A549 (cell line): ENCODE measurements around the gene ITGA1. TPM values are rescaled to one million over a fixed set of nuclear protein-coding genes. Genes with fewer than 3 reads are reported as not detected.

Experiments used
- ATAC-seq, 2 experiments: fragments of 200-7000 bp in 1 of 2; fragments of >200 bp in 1 of 2; cut with Nextera tagmentation in 1 of 2; cut with Tn5 transposase in 1 of 2; 3 replicates each; pipeline versions ENCODE4 v1.8.0 to v1.9.1; 2018 to 2020; ENCODE audit warnings: mild to moderate bottlenecking in 1 of 2, moderate library complexity in 1 of 2
- CTCF ChIA-PET: fragments of 300-600 bp; sonication (Branson Sonifier 250); formaldehyde crosslinking; extraction: SDS; loops from one replicate; lab custom pipeline; 2021; ENCODE audit warnings: antibody characterized with exemption, inconsistent platforms; lab: Yijun Ruan, JAX
- POLR2A ChIA-PET: fragments of 350-600 bp; formaldehyde crosslinking; extraction: SDS; loops from one replicate; lab custom pipeline; 2021; ENCODE audit warnings: antibody characterized with exemption, inconsistent platforms; lab: Yijun Ruan, JAX
- DNase-seq, 2 experiments: peaks; one replicate each; pipeline versions ENCODE4 v3.0.0 to v3.0.0-alpha.2; 2011 to 2016; ENCODE audit warnings: low read depth in 1 of 2, low spot score in 1 of 2
- FAIRE-seq: peaks from 2 replicates; lab custom pipeline; 2011; peaks lifted over from hg19 to GRCh38; lab: Jason Lieb, UNC
- H3K27ac ChIP-seq, 2 experiments: fragments of >200 bp; sonication (Bioruptor Twin); formaldehyde crosslinking; 3 replicates each; pipeline ENCODE4 v1.5.1; 2016 to 2017
- H3K4me1 ChIP-seq: fragments of >200 bp; sonication (Bioruptor Twin); formaldehyde crosslinking; 3 replicates; pipeline ENCODE4 v1.6.1; 2016
- H3K4me2 ChIP-seq: fragments of >200 bp; sonication (Bioruptor Twin); formaldehyde crosslinking; 3 replicates; pipeline ENCODE4 v1.6.1; 2016
- H3K4me3 ChIP-seq: fragments of >200 bp; sonication (Bioruptor Twin); formaldehyde crosslinking; 3 replicates; pipeline ENCODE4 v1.5.1; 2016
- H3K9me3 ChIP-seq: fragments of >200 bp; sonication (Bioruptor Twin); formaldehyde crosslinking; 3 replicates; pipeline ENCODE4 v1.6.1; 2016
- BCL3 ChIP-seq: fragments of >200 bp; sonication (Bioruptor Twin); formaldehyde crosslinking; IDR thresholded peaks from 3 replicates; pipeline ENCODE4 v1.6.1; 2016
- BHLHE40 ChIP-seq: IDR thresholded peaks from 2 replicates; pipeline ENCODE4 v1.6.1; 2012; ENCODE audit warnings: low read depth, low read length, inconsistent platforms
- CBX2 ChIP-seq: fragments of 200-600 bp; sonication (generic); IDR thresholded peaks from 2 replicates; pipeline ENCODE4 v1.6.1; 2016; ENCODE audit warnings: low read depth, mild to moderate bottlenecking, borderline replicate concordance
- CEBPB ChIP-seq, 2 experiments: fragments of >200 bp in 1 of 2; sonication (Bioruptor Twin) in 1 of 2; formaldehyde crosslinking in 1 of 2; IDR thresholded peaks; 2 replicates each; pipeline ENCODE4 v1.6.1; 2012 to 2016
- CHD2 ChIP-seq: fragments of 150-350 bp; IDR thresholded peaks from 2 replicates; pipeline ENCODE4 v1.6.1; 2014; ENCODE audit warnings: low read length; ENCODE audit not compliant: partially characterized antibody
- CHD4 ChIP-seq: fragments of 200-600 bp; sonication (generic); IDR thresholded peaks from 2 replicates; pipeline ENCODE4 v1.6.1; 2016; ENCODE audit warnings: antibody characterized with exemption, mild to moderate bottlenecking, borderline replicate concordance
- EHF ChIP-seq: fragments of 250-450 bp; sonication (Bioruptor Pico); IDR thresholded peaks from 2 replicates; pipeline ENCODE4 v1.5.0; 2020; ENCODE audit warnings: mild to moderate bottlenecking
- EHMT2 ChIP-seq: fragments of 200-600 bp; sonication (generic); IDR thresholded peaks from 2 replicates; pipeline ENCODE4 v1.6.1; 2016; ENCODE audit warnings: antibody characterized with exemption, low read depth, mild to moderate bottlenecking, moderate library complexity
- ELK1 ChIP-seq: fragments of 150-350 bp; IDR thresholded peaks from 2 replicates; pipeline ENCODE4 v1.6.1; 2014; ENCODE audit warnings: low read depth, mild to moderate bottlenecking, low read length
- EP300 ChIP-seq, 2 experiments: fragments of >200 bp; sonication (Bioruptor Twin); formaldehyde crosslinking; IDR thresholded peaks; 2 replicates in 1 of 2; 3 replicates in 1 of 2; pipeline ENCODE4 v1.6.1; 2016 to 2017
- FOSL2 ChIP-seq, 2 experiments: fragments of 450-650 bp in 1 of 2; fragments of >200 bp in 1 of 2; sonication (Bioruptor Twin) in 1 of 2; formaldehyde crosslinking; IDR thresholded peaks; 2 replicates each; pipeline versions ENCODE4 v1.5.0 to v1.6.1; 2016 to 2020; ENCODE audit warnings: mild to moderate bottlenecking in 1 of 2, moderate library complexity in 1 of 2
- FOXS1 ChIP-seq: fragments of 250-450 bp; sonication (Bioruptor Pico); IDR thresholded peaks from 2 replicates; pipeline ENCODE4 v1.5.0; 2020; ENCODE audit warnings: mild to moderate bottlenecking, moderate library complexity
- HOXA7 ChIP-seq: fragments of 250-450 bp; sonication (Bioruptor Pico); IDR thresholded peaks from 2 replicates; pipeline ENCODE4 v1.5.0; 2020; ENCODE audit warnings: mild to moderate bottlenecking, moderate library complexity
- JUN ChIP-seq, 2 experiments: fragments of >200 bp; sonication (Bioruptor Twin); formaldehyde crosslinking; IDR thresholded peaks; 2 replicates in 1 of 2; 3 replicates in 1 of 2; pipeline ENCODE4 v1.6.1; 2016 to 2017
- KDM1A ChIP-seq: fragments of 200-600 bp; sonication (generic); IDR thresholded peaks from 2 replicates; pipeline ENCODE4 v1.6.1; 2016; ENCODE audit warnings: low read depth, mild to moderate bottlenecking
- KDM5A ChIP-seq: fragments of 200-600 bp; sonication (generic); IDR thresholded peaks from 2 replicates; pipeline ENCODE4 v1.6.1; 2016; ENCODE audit warnings: antibody characterized with exemption, mild to moderate bottlenecking
- MAFK ChIP-seq: fragments of 450-650 bp; IDR thresholded peaks from 2 replicates; pipeline ENCODE4 v1.6.1; 2014; ENCODE audit not compliant: partially characterized antibody
- MAX ChIP-seq: IDR thresholded peaks from 2 replicates; pipeline ENCODE4 v1.6.1; 2012
- MYC ChIP-seq: IDR thresholded peaks from 2 replicates; pipeline ENCODE4 v1.6.1; 2012; ENCODE audit warnings: mild to moderate bottlenecking, inconsistent platforms, low read length, improper control_type of control experiment, borderline replicate concordance
- NFE2L2 ChIP-seq: fragments of 150-350 bp; conservative IDR thresholded peaks from 2 replicates; pipeline ENCODE4 v1.6.1; 2014; ENCODE audit warnings: low read length
- NR3C1 ChIP-seq: fragments of >200 bp; sonication (Bioruptor Twin); formaldehyde crosslinking; IDR thresholded peaks from 3 replicates; pipeline ENCODE4 v1.6.1; 2017
- PHF8 ChIP-seq: fragments of 200-600 bp; sonication (generic); IDR thresholded peaks from 2 replicates; pipeline ENCODE4 v1.6.1; 2016; ENCODE audit warnings: low read depth, mild to moderate bottlenecking, antibody characterized with exemption, moderate library complexity, borderline replicate concordance
- RAD21 ChIP-seq, 2 experiments: fragments of >200 bp in 1 of 2; sonication (Bioruptor Twin) in 1 of 2; formaldehyde crosslinking in 1 of 2; IDR thresholded peaks in 1 of 2; conservative IDR thresholded peaks in 1 of 2; 2 replicates in 1 of 2; 3 replicates in 1 of 2; pipeline ENCODE4 v1.6.1; 2012 to 2018; ENCODE audit warnings: inconsistent platforms in 1 of 2
- RFX5 ChIP-seq: fragments of 450-650 bp; IDR thresholded peaks from 2 replicates; pipeline ENCODE4 v1.7.1; 2014; ENCODE audit warnings: antibody characterized with exemption, mild to moderate bottlenecking, moderate library complexity
- RNF2 ChIP-seq: fragments of 200-600 bp; sonication (generic); IDR thresholded peaks from 2 replicates; pipeline ENCODE4 v1.6.1; 2016; ENCODE audit warnings: low read depth, mild to moderate bottlenecking, antibody characterized with exemption, moderate library complexity, borderline replicate concordance
- SMC3 ChIP-seq: fragments of >200 bp; sonication (Bioruptor Twin); formaldehyde crosslinking; IDR thresholded peaks from 3 replicates; pipeline ENCODE4 v1.6.1; 2018; ENCODE audit warnings: inconsistent platforms
- SREBF2 ChIP-seq: fragments of 450-650 bp; IDR thresholded peaks from 2 replicates; pipeline ENCODE4 v1.6.1; 2014; ENCODE audit warnings: mild to moderate bottlenecking, moderate library complexity
- TFCP2L1 ChIP-seq: fragments of 250-450 bp; sonication (Bioruptor Pico); IDR thresholded peaks from 2 replicates; pipeline ENCODE4 v1.5.0; 2021; ENCODE audit warnings: mild to moderate bottlenecking
- TP53 ChIP-seq: fragments of 250-450 bp; sonication (Bioruptor Pico); IDR thresholded peaks from 2 replicates; pipeline ENCODE4 v1.5.0; 2021; ENCODE audit warnings: mild to moderate bottlenecking, moderate library complexity
- USF2 ChIP-seq: fragments of 450-650 bp; IDR thresholded peaks from 2 replicates; pipeline ENCODE4 v1.6.1; 2014; ENCODE audit warnings: antibody characterized with exemption
- WGBS: methylation state at CpG from one replicate; pipeline ENCODE4 v1.1.6; 2017; ENCODE audit errors: missing lambda C conversion rate; 5-methylcytosine and 5-hydroxymethylcytosine counted together
- polyA minus RNA-seq: library from RNA; depleted of rRNA, polyadenylated mRNA; stranded (reverse); fragments of >200 nt; gene quantifications from 2 replicates; pipeline ENCODE4 v1.2.3, GENCODE V29; 2011; rRNA and poly(A)+ RNA removed
- polyA plus RNA-seq, 4 experiments: library from polyadenylated mRNA; depleted of rRNA in 3 of 4; stranded (reverse); fragments of >200 nt; fragmentation: RNase III in 1 of 4; extraction: RNeasy Plus Mini Kit Qiagen cat#74134 plus additional on column Dnase treatment in 1 of 4; gene quantifications; 2 replicates in 3 of 4; 3 replicates in 1 of 4; pipeline ENCODE4 v1.2.3, GENCODE V29; 2011 to 2017
- TF ChIP-seq, protein P1 (sequence below): fragments of >200 bp; sonication (Bioruptor Twin); formaldehyde crosslinking; IDR thresholded peaks from 3 replicates; pipeline ENCODE4 v1.5.1; 2016
- TF ChIP-seq, protein P2 (sequence below): fragments of >200 bp; sonication (Bioruptor Twin); formaldehyde crosslinking; IDR thresholded peaks from 2 replicates; pipeline ENCODE4 v1.6.1; 2016
- TF ChIP-seq, protein P3 (sequence below): IDR thresholded peaks from 2 replicates; pipeline ENCODE4 v1.6.1; 2012; ENCODE audit warnings: low read depth, borderline replicate concordance

The ITGA1 gene
- polyA plus RNA-seq (2011; rRNA removed) = 5.3 and 5.5 TPM in 2 replicates
- polyA plus RNA-seq (2012; cell fraction: cytosol; rRNA removed) = 0.16 and 0.21 TPM in 2 replicates
- polyA plus RNA-seq (2012; cell fraction: nucleus; rRNA removed) = 0.25 and 0.37 TPM in 2 replicates
- polyA plus RNA-seq (2017; fragmentation: RNase III; extraction: RNeasy Plus Mini Kit Qiagen cat#74134 plus additional on column Dnase treatment) = 0.89 to 2.0 TPM (median 1.5 TPM) in 3 replicates
- 4.0 and 7.9 TPM in 2 replicates for polyA minus RNA-seq

DNA sequence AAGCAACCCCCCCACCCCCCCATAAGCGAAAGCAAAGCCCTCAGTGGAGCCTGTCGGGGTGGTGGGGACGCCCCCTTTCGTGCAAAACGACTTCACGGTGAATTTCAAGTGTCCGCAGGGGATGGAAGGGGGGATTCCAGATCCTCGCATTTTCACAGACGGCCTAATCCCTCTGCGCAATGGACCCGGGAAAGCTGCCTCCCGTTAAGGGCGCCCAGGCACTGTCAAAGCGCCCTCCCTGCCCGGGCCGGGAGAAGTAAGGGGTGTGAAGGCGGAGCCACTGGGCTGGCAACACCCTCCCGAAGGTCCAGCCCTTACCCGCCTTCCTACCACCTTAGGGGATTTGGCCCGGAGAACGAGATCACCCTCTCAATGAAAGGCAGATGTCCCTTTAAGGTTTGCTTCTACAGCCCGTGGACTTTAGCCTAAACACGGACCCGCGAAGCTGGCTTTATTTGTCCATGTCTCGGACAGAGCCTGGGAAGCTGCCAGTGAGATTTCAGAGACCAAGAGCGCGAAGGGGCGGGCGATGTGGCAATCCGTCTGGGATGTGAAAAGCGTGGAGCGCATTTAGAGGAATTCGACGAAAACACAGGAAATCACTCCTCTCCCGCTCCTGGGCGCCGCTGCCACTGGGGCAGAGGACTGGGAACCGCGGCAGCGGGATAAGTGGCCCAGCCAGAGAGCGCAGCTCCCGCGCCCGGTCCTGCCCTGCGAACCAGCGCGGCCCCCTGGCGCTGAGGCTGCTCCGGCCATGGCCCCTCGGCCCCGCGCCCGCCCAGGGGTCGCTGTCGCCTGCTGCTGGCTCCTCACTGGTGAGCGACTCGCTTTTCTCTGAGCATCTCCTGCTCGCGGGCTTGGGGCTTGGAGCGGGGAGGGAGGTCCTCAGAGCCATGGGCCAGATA, at the start of gene ITGA1, which contains the start of gene PELO:
Gene ITGA1, plus strand, starts transcription at position 317 of the 905 bp plus-strand sequence. Its CDS starts 438 bp downstream, at position 755.
Gene PELO, plus strand, starts transcription at position 317 of the 905 bp plus-strand sequence. CDS start 12,479 bp downstream, outside the sequence.
- Histone ChIP-seq H3K9me3 (no peaks in the 10 kb centered on the region), H3K4me3 (peak within 1 kb of the TSS; percentile 53), H3K4me1 (peaks cover 37% of the 10 kb centered on the region), H3K4me2 (peak within 1 kb of the TSS; percentile 87), H3K27ac (peak within 1 kb of the TSS; percentile 55 to 73)
- ATAC-seq (peak; percentile 92 to 96), FAIRE-seq (no peak), DNase-seq (peak; percentile 68 to 72)
- WGBS = 1% methylated on average over 44 of the region's 61 CpGs
- POLR2A ChIA-PET = interaction anchor here (0.6 to 1.5 kb wide), 3 partner anchors 12 to 128 kb away, joined by 3 to 9 read pairs (median 4); no protein-coding TSS in a partner anchor
- CTCF ChIA-PET = interaction anchor here (0.6 to 1.8 kb wide), 10 partner anchors 9 to 310 kb away, joined by 3 to 5 read pairs (median 4); no protein-coding TSS in a partner anchor
- TF ChIP-seq CHD2 (no peak), FOSL2 (IDR thresholded peaks at IDR 0.05) (no peak), FOSL2 (CRISPR knock-in tag; IDR thresholded peaks at IDR 0.05) (no peak), EHMT2 (no peak), KDM1A (no peak), MAX (peak; percentile 59; the same call in 1 of the 2 replicates), KDM5A (no peak), CEBPB (IDR thresholded peaks at IDR 0.05) (peak; percentile 71 to 90; a peak in 3 of 4 replicates), EP300 (IDR thresholded peaks at IDR 0.05) (no peak), BCL3 (0 out of 3 replicates have a peak, but pooled peaks have one; percentile 35), HOXA7 (CRISPR knock-in tag) (no peak), SREBF2 (no peak), TP53 (no peak), NFE2L2 (no peak), SMC3 (no peak), NR3C1 (no peak), JUN (IDR thresholded peaks at IDR 0.05) (peak in 1 of 2 experiments; percentile 30; a peak in 1 of 5 replicates), PHF8 (no peak), FOXS1 (CRISPR knock-in tag) (no peak), MAFK (no peak), BHLHE40 (no peak), EHF (CRISPR knock-in tag) (no peak), RFX5 (no peak), CHD4 (no peak), RAD21 (conservative IDR thresholded peaks at IDR 0.05 in 1 of 2, IDR thresholded peaks at IDR 0.05 in 1 of 2) (peak; percentile 9 to 40; a peak in 2 of 5 replicates), ELK1 (no peak), RNF2 (no peak; the same call in 1 of the 2 replicates), MYC (no peak), CBX2 (no peak), TFCP2L1 (no peak), USF2 (no peak)
- TF ChIP-seq, protein P1, sequence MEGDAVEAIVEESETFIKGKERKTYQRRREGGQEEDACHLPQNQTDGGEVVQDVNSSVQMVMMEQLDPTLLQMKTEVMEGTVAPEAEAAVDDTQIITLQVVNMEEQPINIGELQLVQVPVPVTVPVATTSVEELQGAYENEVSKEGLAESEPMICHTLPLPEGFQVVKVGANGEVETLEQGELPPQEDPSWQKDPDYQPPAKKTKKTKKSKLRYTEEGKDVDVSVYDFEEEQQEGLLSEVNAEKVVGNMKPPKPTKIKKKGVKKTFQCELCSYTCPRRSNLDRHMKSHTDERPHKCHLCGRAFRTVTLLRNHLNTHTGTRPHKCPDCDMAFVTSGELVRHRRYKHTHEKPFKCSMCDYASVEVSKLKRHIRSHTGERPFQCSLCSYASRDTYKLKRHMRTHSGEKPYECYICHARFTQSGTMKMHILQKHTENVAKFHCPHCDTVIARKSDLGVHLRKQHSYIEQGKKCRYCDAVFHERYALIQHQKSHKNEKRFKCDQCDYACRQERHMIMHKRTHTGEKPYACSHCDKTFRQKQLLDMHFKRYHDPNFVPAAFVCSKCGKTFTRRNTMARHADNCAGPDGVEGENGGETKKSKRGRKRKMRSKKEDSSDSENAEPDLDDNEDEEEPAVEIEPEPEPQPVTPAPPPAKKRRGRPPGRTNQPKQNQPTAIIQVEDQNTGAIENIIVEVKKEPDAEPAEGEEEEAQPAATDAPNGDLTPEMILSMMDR = peak; percentile 32; the same call in 2 of the 3 replicates
- TF ChIP-seq, protein P2, sequence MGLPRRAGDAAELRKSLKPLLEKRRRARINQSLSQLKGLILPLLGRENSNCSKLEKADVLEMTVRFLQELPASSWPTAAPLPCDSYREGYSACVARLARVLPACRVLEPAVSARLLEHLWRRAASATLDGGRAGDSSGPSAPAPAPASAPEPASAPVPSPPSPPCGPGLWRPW = no peak
- TF ChIP-seq, protein P3, sequence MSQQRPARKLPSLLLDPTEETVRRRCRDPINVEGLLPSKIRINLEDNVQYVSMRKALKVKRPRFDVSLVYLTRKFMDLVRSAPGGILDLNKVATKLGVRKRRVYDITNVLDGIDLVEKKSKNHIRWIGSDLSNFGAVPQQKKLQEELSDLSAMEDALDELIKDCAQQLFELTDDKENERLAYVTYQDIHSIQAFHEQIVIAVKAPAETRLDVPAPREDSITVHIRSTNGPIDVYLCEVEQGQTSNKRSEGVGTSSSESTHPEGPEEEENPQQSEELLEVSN = peak; percentile 84; the same call in 1 of the 2 replicates
